Measurements from ENCODE around the gene MMD. TPM values are rescaled to one million over a fixed set of nuclear protein-coding genes. Genes with fewer than 3 reads are reported as not detected.

MMD gene
- polyA plus RNA-seq, 4 donors, result 4.0 to 12.5 (median 10.3) TPM

- DNase-seq (no peak), FAIRE-seq (no peak)
- no peaks in the 10 kb centered on the region for H3K27me3 ChIP-seq (ENCODE audit: control insufficient read depth in 3 of 3, insufficient read depth in 3 of 3, low read length in 3 of 3)
- 77 to 84% (median 82%) methylated on average over 21 to 22 of the region's 22 CpGs for WGBS, 3 donors
- no peaks in the 10 kb centered on the region for H3K36me3 ChIP-seq (ENCODE audit: control insufficient read depth in 3 of 3, insufficient read depth in 2 of 3, low read depth in 1 of 3, low read length in 3 of 3)
- H3K9me3 ChIP-seq (ENCODE audit: control insufficient read depth in 2 of 2, insufficient read depth in 1 of 2, low read depth in 1 of 2, low read length in 1 of 2), result no peaks in the 10 kb centered on the region
- no peak overlapping the region for H3K27ac ChIP-seq (ENCODE audit: low read depth in 1 of 3, low read length in 2 of 3)
- no peak overlapping the region for H3K4me3 ChIP-seq (ENCODE audit: low read depth in 1 of 3, low read length in 3 of 3)
- H3K4me1 ChIP-seq (ENCODE audit: control insufficient read depth in 3 of 3, insufficient read depth in 2 of 3, low read depth in 1 of 3, low read length in 2 of 3), result peaks cover 0 to 3% (median 0%) of the 10 kb centered on the region in 3 donors
Observed at GRCh38 chr17:55458287-55458900, 36.8 kb upstream of the MMD start.

- Histone ChIP-seq H3K4me3 (ENCODE audit: low read depth in 1 of 3, low read length in 3 of 3) (no peak overlapping the region), H3K4me1 (ENCODE audit: control insufficient read depth in 3 of 3, insufficient read depth in 2 of 3, low read depth in 1 of 3, low read length in 2 of 3) (peaks cover 0 to 3% (median 0%) of the 10 kb centered on the region in 3 donors), H3K9me3 (ENCODE audit: control insufficient read depth in 2 of 2, insufficient read depth in 1 of 2, low read depth in 1 of 2, low read length in 1 of 2) (no peaks in the 10 kb centered on the region), H3K27ac (ENCODE audit: low read depth in 1 of 3, low read length in 2 of 3) (no peak overlapping the region), H3K27me3 (ENCODE audit: control insufficient read depth in 3 of 3, insufficient read depth in 3 of 3, low read length in 3 of 3) (no peaks in the 10 kb centered on the region), H3K36me3 (ENCODE audit: control insufficient read depth in 3 of 3, insufficient read depth in 2 of 3, low read depth in 1 of 3, low read length in 3 of 3) (no peaks in the 10 kb centered on the region)
- WGBS, 3 donors, result 83 to 94% (median 90%) methylated on average over 6 of the region's 6 CpGs
- DNase-seq (no peak), FAIRE-seq (no peak)
Observed at GRCh38 chr17:55456307-55457240, 34.9 kb upstream of the MMD start.

GRCh38 chr17:55454906-55455474, 33.4 kb upstream of the MMD start:
- FAIRE-seq (no peak), DNase-seq (no peak)
- H3K4me3 ChIP-seq (ENCODE audit: low read depth in 1 of 3, low read length in 3 of 3), result no peak overlapping the region
- peaks cover 0 to 15% (median 4%) of the 10 kb centered on the region in 3 donors for H3K4me1 ChIP-seq (ENCODE audit: control insufficient read depth in 3 of 3, insufficient read depth in 2 of 3, low read depth in 1 of 3, low read length in 2 of 3)
- H3K36me3 ChIP-seq (ENCODE audit: control insufficient read depth in 3 of 3, insufficient read depth in 2 of 3, low read depth in 1 of 3, low read length in 3 of 3), result no peaks in the 10 kb centered on the region
- peak overlapping the region in 1 of 3 donors; percentile 52 for H3K27ac ChIP-seq (ENCODE audit: low read depth in 1 of 3, low read length in 2 of 3)
- WGBS, 3 donors, result 71 to 76% (median 73%) methylated on average over 4 of the region's 4 CpGs
- no peaks in the 10 kb centered on the region for H3K27me3 ChIP-seq (ENCODE audit: control insufficient read depth in 3 of 3, insufficient read depth in 3 of 3, low read length in 3 of 3)
- H3K9me3 ChIP-seq (ENCODE audit: control insufficient read depth in 2 of 2, insufficient read depth in 1 of 2, low read depth in 1 of 2, low read length in 1 of 2), result no peaks in the 10 kb centered on the region

GRCh38 chr17:55453839-55454557, 32.4 kb upstream of the MMD start:
- FAIRE-seq (no peak), DNase-seq (no peak)
- Histone ChIP-seq H3K9me3 (ENCODE audit: control insufficient read depth in 2 of 2, insufficient read depth in 1 of 2, low read depth in 1 of 2, low read length in 1 of 2) (no peaks in the 10 kb centered on the region), H3K4me1 (ENCODE audit: control insufficient read depth in 3 of 3, insufficient read depth in 2 of 3, low read depth in 1 of 3, low read length in 2 of 3) (peaks cover 0 to 17% (median 4%) of the 10 kb centered on the region in 3 donors), H3K36me3 (ENCODE audit: control insufficient read depth in 3 of 3, insufficient read depth in 2 of 3, low read depth in 1 of 3, low read length in 3 of 3) (no peaks in the 10 kb centered on the region), H3K27ac (ENCODE audit: low read depth in 1 of 3, low read length in 2 of 3) (peak overlapping the region in 1 of 3 donors; percentile 66), H3K27me3 (ENCODE audit: control insufficient read depth in 3 of 3, insufficient read depth in 3 of 3, low read length in 3 of 3) (no peaks in the 10 kb centered on the region), H3K4me3 (ENCODE audit: low read depth in 1 of 3, low read length in 3 of 3) (no peak overlapping the region)
- WGBS, 3 donors, result 60 to 72% (median 62%) methylated on average over 6 of the region's 6 CpGs

- H3K27ac ChIP-seq (ENCODE audit: low read depth in 1 of 3, low read length in 2 of 3), result peak overlapping the region in 2 of 3 donors; percentile 41 to 84
- H3K4me1 ChIP-seq (ENCODE audit: control insufficient read depth in 3 of 3, insufficient read depth in 2 of 3, low read depth in 1 of 3, low read length in 2 of 3), result peaks cover 0 to 17% (median 4%) of the 10 kb centered on the region in 3 donors
- FAIRE-seq, result no peak
- H3K36me3 ChIP-seq (ENCODE audit: control insufficient read depth in 3 of 3, insufficient read depth in 2 of 3, low read depth in 1 of 3, low read length in 3 of 3), result no peaks in the 10 kb centered on the region
- no peak overlapping the region for H3K4me3 ChIP-seq (ENCODE audit: low read depth in 1 of 3, low read length in 3 of 3)
- 49 to 71% (median 62%) methylated on average over 5 of the region's 5 CpGs for WGBS, 3 donors
- DNase-seq, result peak in 1 of 2 donors; percentile 31
- H3K27me3 ChIP-seq (ENCODE audit: control insufficient read depth in 3 of 3, insufficient read depth in 3 of 3, low read length in 3 of 3), result no peaks in the 10 kb centered on the region
- H3K9me3 ChIP-seq (ENCODE audit: control insufficient read depth in 2 of 2, insufficient read depth in 1 of 2, low read depth in 1 of 2, low read length in 1 of 2), result no peaks in the 10 kb centered on the region
Observed at GRCh38 chr17:55452139-55452790, 30.6 kb upstream of the MMD start.

- 86 to 88% (median 86%) methylated on average over 2 of the region's 2 CpGs for WGBS, 3 donors
- Histone ChIP-seq H3K27ac (ENCODE audit: low read depth in 1 of 3, low read length in 2 of 3) (peak overlapping the region in 2 of 3 donors; percentile 41 to 66), H3K27me3 (ENCODE audit: control insufficient read depth in 3 of 3, insufficient read depth in 3 of 3, low read length in 3 of 3) (no peaks in the 10 kb centered on the region), H3K36me3 (ENCODE audit: control insufficient read depth in 3 of 3, insufficient read depth in 2 of 3, low read depth in 1 of 3, low read length in 3 of 3) (no peaks in the 10 kb centered on the region), H3K4me3 (ENCODE audit: low read depth in 1 of 3, low read length in 3 of 3) (no peak overlapping the region), H3K9me3 (ENCODE audit: control insufficient read depth in 2 of 2, insufficient read depth in 1 of 2, low read depth in 1 of 2, low read length in 1 of 2) (no peaks in the 10 kb centered on the region), H3K4me1 (ENCODE audit: control insufficient read depth in 3 of 3, insufficient read depth in 2 of 3, low read depth in 1 of 3, low read length in 2 of 3) (peaks cover 0 to 17% (median 6%) of the 10 kb centered on the region in 3 donors)
- no peak for DNase-seq
- FAIRE-seq, result no peak
Observed at GRCh38 chr17:55451758-55452138, 30.1 kb upstream of the MMD start.

GRCh38 chr17:55451203-55451641, 29.6 kb upstream of the MMD start:
- Histone ChIP-seq H3K9me3 (ENCODE audit: control insufficient read depth in 2 of 2, insufficient read depth in 1 of 2, low read depth in 1 of 2, low read length in 1 of 2) (no peaks in the 10 kb centered on the region), H3K27ac (ENCODE audit: low read depth in 1 of 3, low read length in 2 of 3) (peak overlapping the region in 2 of 3 donors; percentile 41 to 75), H3K36me3 (ENCODE audit: control insufficient read depth in 3 of 3, insufficient read depth in 2 of 3, low read depth in 1 of 3, low read length in 3 of 3) (no peaks in the 10 kb centered on the region), H3K27me3 (ENCODE audit: control insufficient read depth in 3 of 3, insufficient read depth in 3 of 3, low read length in 3 of 3) (no peaks in the 10 kb centered on the region), H3K4me3 (ENCODE audit: low read depth in 1 of 3, low read length in 3 of 3) (no peak overlapping the region), H3K4me1 (ENCODE audit: control insufficient read depth in 3 of 3, insufficient read depth in 2 of 3, low read depth in 1 of 3, low read length in 2 of 3) (peaks cover 0 to 17% (median 11%) of the 10 kb centered on the region in 3 donors)
- peak in 1 of 2 donors; percentile 37 for DNase-seq
- no peak for FAIRE-seq
- 68 to 93% (median 70%) methylated on average over 1 of the region's 1 CpG for WGBS, 3 donors
